ENCODE data around the gene CD320. TPM values are rescaled to one million over a fixed set of nuclear protein-coding genes. Genes with fewer than 3 reads are reported as not detected.

The CD320 gene
- total RNA-seq, 1 experiment from 2014 or later = 42.9 TPM

- POLR2A ChIA-PET (ENCODE audit: unreplicated experiment) = interaction anchor here (0.6 kb wide), 1 partner anchor 307 kb away, joined by 4 read pairs; no protein-coding TSS in a partner anchor
- Histone ChIP-seq H3K79me2 (ENCODE audit: low read depth) (no peaks in the 10 kb centered on the region), H3K27me3 (ENCODE audit: insufficient read depth, low read depth) (no peaks in the 10 kb centered on the region), H3K27ac (no peak overlapping the region), H3K9me3 (ENCODE audit: insufficient read depth, low read depth) (no peaks in the 10 kb centered on the region), H3K36me3 (ENCODE audit: low read depth) (no peaks in the 10 kb centered on the region), H3K9me2 (ENCODE audit: insufficient read depth) (no peaks in the 10 kb centered on the region), H3F3A (ENCODE audit: insufficient read depth, low read depth) (no peaks in the 10 kb centered on the region; the same call in 1 of the 2 replicates), H3K4me3 (no peak overlapping the region), H2AFZ (no peak overlapping the region), H4K20me1 (ENCODE audit: insufficient read depth) (no peaks in the 10 kb centered on the region), H3K4me1 (replicated peaks; ENCODE audit: insufficient read depth) (no peaks in the 10 kb centered on the region), H3K4me2 (no peak overlapping the region)
- DNase-seq = peak in 1 of 2 experiments; percentile 26
- intact Hi-C loops (cut with micrococcal nuclease; ENCODE audit: unreplicated experiment) = no loop called here
- no TSS peak for BruUV-seq (replicated peaks)
- CTCF ChIA-PET = no interaction called here
- TF ChIP-seq EZH2 (IDR thresholded peaks at IDR 0.05; ENCODE audit: low read depth) = no peak
- no peak for TF ChIP-seq CTCF (conservative IDR thresholded peaks at IDR 0.05)
Measured at GRCh38 chr19:8261881-8262280, 46.3 kb downstream of the CD320 start.

- H3K27me3 ChIP-seq (ENCODE audit: insufficient read depth, low read depth) = no peaks in the 10 kb centered on the region
- H3K36me3 ChIP-seq (ENCODE audit: low read depth) = no peaks in the 10 kb centered on the region
- H3K4me3 ChIP-seq = no peak overlapping the region
- H3K4me1 ChIP-seq (replicated peaks; ENCODE audit: insufficient read depth) = no peaks in the 10 kb centered on the region
- ChIA-PET CTCF (no interaction called here), POLR2A (ENCODE audit: unreplicated experiment) (interaction anchor here (0.6 kb wide), 1 partner anchor 308 kb away, joined by 4 read pairs; no protein-coding TSS in a partner anchor)
- H3K79me2 ChIP-seq (ENCODE audit: low read depth) = no peaks in the 10 kb centered on the region
- no peaks in the 10 kb centered on the region for H3K9me2 ChIP-seq (ENCODE audit: insufficient read depth)
- no peaks in the 10 kb centered on the region for H3K9me3 ChIP-seq (ENCODE audit: insufficient read depth, low read depth)
- no peaks in the 10 kb centered on the region; the same call in 1 of the 2 replicates for H3F3A ChIP-seq (ENCODE audit: insufficient read depth, low read depth)
- no peak overlapping the region for H3K4me2 ChIP-seq
- no peak overlapping the region for H3K27ac ChIP-seq
- DNase-seq = no peak
- intact Hi-C loops (cut with micrococcal nuclease; ENCODE audit: unreplicated experiment) = no loop called here
- H4K20me1 ChIP-seq (ENCODE audit: insufficient read depth) = no peaks in the 10 kb centered on the region
- no TSS peak for BruUV-seq (replicated peaks)
- TF ChIP-seq CTCF (conservative IDR thresholded peaks at IDR 0.05) = no peak
- no peak for TF ChIP-seq EZH2 (IDR thresholded peaks at IDR 0.05; ENCODE audit: low read depth)
- no peak overlapping the region for H2AFZ ChIP-seq
Measured at GRCh38 chr19:8261347-8261746, 46.8 kb downstream of the CD320 start.

GRCh38 chr19:8259922-8260247, 48.3 kb downstream of the CD320 start:
- ChIA-PET CTCF (no interaction called here), POLR2A (ENCODE audit: unreplicated experiment) (no interaction called here)
- intact Hi-C loops (cut with micrococcal nuclease; ENCODE audit: unreplicated experiment) = loop anchor here (10.0 kb wide), 1 partner anchor 405 kb away; no protein-coding TSS in a partner anchor
- Histone ChIP-seq H4K20me1 (ENCODE audit: insufficient read depth) (no peaks in the 10 kb centered on the region), H3K9me3 (ENCODE audit: insufficient read depth, low read depth) (no peaks in the 10 kb centered on the region), H3K4me2 (no peak overlapping the region), H3K79me2 (ENCODE audit: low read depth) (no peaks in the 10 kb centered on the region), H3F3A (ENCODE audit: insufficient read depth, low read depth) (no peaks in the 10 kb centered on the region), H3K36me3 (ENCODE audit: low read depth) (no peaks in the 10 kb centered on the region), H3K27me3 (ENCODE audit: insufficient read depth, low read depth) (no peaks in the 10 kb centered on the region), H3K4me3 (no peak overlapping the region), H2AFZ (no peak overlapping the region), H3K27ac (no peak overlapping the region), H3K9me2 (ENCODE audit: insufficient read depth) (no peaks in the 10 kb centered on the region), H3K4me1 (replicated peaks; ENCODE audit: insufficient read depth) (no peaks in the 10 kb centered on the region)
- TF ChIP-seq EZH2 (IDR thresholded peaks at IDR 0.05; ENCODE audit: low read depth) (no peak), CTCF (conservative IDR thresholded peaks at IDR 0.05) (no peak)
- no peak for DNase-seq
- BruUV-seq (replicated peaks) = no TSS peak
